ENCODE data around the gene MGAT3. TPM values are rescaled to one million over a fixed set of nuclear protein-coding genes. Genes with fewer than 3 reads are reported as not detected.

MGAT3 gene
- total RNA-seq, 1 donor from 2014 or later, result 43.6 TPM

DNA sequence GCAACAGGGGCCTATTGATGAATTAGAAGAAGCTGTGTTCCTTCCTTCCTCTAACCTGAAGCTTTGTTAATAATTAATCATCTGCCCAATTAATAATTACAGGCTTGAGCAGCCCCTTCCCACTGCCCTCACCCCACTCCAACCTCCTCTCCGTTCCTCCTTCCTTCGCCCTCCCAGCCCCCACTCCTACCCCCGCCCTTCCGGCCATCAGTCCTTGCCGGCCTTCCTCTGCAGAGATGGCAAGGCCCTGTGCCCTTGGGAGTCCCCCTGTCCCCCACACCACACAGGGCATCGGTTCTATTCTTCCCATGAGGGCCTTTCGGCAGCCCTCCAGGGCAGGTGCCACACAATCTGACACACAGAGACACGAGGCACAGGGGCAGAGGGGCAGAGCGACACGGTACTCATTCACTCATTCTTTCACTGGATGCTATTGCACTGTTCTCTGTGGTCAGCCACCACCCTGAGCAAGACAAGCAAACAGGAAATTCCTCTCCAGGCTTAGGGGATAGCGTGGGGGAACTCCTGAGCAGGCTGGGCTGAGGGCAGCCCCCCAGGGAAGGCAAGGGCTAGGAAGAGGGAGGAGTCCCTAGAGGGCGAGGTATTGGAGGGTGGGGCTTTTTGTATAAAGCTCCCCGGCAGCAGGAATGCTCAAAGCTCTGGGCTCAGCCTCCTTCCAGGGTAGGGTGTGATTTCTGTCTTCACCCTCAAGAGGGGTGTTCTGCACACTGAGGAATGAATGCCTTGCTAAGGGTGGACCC, 14.7 kb downstream of the MGAT3 start:
- TF ChIP-seq, protein P1, sequence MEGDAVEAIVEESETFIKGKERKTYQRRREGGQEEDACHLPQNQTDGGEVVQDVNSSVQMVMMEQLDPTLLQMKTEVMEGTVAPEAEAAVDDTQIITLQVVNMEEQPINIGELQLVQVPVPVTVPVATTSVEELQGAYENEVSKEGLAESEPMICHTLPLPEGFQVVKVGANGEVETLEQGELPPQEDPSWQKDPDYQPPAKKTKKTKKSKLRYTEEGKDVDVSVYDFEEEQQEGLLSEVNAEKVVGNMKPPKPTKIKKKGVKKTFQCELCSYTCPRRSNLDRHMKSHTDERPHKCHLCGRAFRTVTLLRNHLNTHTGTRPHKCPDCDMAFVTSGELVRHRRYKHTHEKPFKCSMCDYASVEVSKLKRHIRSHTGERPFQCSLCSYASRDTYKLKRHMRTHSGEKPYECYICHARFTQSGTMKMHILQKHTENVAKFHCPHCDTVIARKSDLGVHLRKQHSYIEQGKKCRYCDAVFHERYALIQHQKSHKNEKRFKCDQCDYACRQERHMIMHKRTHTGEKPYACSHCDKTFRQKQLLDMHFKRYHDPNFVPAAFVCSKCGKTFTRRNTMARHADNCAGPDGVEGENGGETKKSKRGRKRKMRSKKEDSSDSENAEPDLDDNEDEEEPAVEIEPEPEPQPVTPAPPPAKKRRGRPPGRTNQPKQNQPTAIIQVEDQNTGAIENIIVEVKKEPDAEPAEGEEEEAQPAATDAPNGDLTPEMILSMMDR (IDR thresholded peaks at IDR 0.05; ENCODE audit: unreplicated experiment), result no peak
- Mint-ChIP-seq H3K4me3 (no peak overlapping the region), H3K27ac (peak overlapping the region; percentile 95), H3K36me3 (no peaks in the 10 kb centered on the region), H3K27me3 (ENCODE audit: low read depth) (no peaks in the 10 kb centered on the region), H3K9me3 (no peaks in the 10 kb centered on the region), H3K4me1 (peaks cover 65% of the 10 kb centered on the region)
- no peak for DNase-seq (ENCODE audit: low spot score in 2 of 2, unreplicated experiment in 2 of 2)

DNA sequence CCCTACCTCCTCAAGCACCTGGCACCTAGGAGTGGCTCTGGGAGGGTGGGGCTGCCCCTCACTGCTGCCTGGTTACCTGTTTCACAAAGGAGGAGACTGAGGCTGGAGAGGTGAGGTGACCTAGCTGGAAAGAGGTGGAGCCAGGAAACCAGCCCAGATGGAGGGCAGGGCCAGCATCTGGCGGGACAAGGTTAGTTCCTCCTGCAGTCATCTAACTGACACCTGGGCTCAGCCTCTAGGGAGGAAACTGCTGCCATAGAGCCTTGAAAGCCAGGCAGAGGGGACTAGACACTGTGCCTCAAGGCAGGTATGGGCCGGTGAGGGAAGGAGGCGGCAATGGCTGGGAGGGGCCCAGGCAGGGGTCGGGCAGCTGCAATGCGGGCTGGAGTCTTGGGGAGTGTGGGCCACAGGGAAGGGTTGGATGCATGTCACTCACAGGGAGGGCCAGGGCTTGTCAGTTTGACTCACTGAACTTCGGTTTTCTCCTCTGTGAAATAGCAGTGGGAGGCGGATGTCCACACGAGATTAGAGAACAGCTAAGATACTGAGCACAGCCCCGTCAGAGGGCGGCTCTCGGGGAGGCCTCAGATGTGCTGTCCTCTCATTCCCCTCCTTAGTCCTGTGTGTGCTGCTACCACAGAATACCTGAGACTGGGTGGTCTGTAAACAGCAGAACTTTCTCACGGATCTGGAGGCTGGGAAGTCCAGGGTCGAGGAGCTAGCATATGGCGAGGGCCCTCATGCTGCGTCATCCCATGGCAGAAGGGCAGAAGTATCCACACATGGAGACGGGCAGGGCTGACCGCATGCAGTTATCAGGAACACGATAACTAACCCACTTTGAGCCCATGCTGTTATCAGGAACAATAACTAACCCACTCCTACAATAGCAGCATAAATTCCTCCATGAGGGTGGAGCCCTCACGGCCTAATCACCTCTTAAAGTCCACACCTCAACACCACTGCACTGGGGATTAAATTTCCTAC, 16.1 kb downstream of the MGAT3 start:
- Mint-ChIP-seq H3K4me3 (peak overlapping the region; percentile 28), H3K27ac (peak overlapping the region; percentile 95), H3K4me1 (peaks cover 65% of the 10 kb centered on the region), H3K9me3 (no peaks in the 10 kb centered on the region), H3K36me3 (no peaks in the 10 kb centered on the region), H3K27me3 (ENCODE audit: low read depth) (no peaks in the 10 kb centered on the region)
- TF ChIP-seq, protein P1 (IDR thresholded peaks at IDR 0.05; ENCODE audit: unreplicated experiment), result no peak
- no peak for DNase-seq (ENCODE audit: low spot score in 2 of 2, unreplicated experiment in 2 of 2)

DNA sequence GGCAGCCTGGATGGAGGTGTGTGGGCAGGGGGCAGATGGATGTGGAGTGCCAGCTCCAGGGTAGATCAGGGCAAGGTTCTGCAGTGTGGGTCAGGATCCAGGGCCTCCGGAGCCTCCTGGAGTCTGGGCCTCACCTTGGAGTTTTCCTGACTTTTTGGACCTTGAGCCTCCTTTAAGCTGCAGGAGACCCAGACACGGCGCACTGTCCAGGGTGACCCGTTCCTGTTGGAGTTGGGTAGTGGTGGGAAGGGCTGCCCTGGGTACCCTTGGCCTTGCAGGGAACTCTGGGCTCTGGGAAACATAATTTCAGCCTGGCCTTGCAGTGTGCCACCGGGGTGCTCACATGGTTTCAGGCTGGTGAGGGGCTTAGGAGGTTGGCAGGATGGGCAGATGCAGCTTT, 17.0 kb downstream of the MGAT3 start:
- no peak overlapping the region for H3K4me3 Mint-ChIP-seq
- no peaks in the 10 kb centered on the region for H3K27me3 Mint-ChIP-seq (ENCODE audit: low read depth)
- H3K27ac Mint-ChIP-seq, result no peak overlapping the region
- H3K9me3 Mint-ChIP-seq, result no peaks in the 10 kb centered on the region
- DNase-seq (ENCODE audit: low spot score in 2 of 2, unreplicated experiment in 2 of 2), result no peak
- TF ChIP-seq, protein P1 (IDR thresholded peaks at IDR 0.05; ENCODE audit: unreplicated experiment), result no peak
- H3K4me1 Mint-ChIP-seq, result peaks cover 59% of the 10 kb centered on the region
- H3K36me3 Mint-ChIP-seq, result no peaks in the 10 kb centered on the region

DNA sequence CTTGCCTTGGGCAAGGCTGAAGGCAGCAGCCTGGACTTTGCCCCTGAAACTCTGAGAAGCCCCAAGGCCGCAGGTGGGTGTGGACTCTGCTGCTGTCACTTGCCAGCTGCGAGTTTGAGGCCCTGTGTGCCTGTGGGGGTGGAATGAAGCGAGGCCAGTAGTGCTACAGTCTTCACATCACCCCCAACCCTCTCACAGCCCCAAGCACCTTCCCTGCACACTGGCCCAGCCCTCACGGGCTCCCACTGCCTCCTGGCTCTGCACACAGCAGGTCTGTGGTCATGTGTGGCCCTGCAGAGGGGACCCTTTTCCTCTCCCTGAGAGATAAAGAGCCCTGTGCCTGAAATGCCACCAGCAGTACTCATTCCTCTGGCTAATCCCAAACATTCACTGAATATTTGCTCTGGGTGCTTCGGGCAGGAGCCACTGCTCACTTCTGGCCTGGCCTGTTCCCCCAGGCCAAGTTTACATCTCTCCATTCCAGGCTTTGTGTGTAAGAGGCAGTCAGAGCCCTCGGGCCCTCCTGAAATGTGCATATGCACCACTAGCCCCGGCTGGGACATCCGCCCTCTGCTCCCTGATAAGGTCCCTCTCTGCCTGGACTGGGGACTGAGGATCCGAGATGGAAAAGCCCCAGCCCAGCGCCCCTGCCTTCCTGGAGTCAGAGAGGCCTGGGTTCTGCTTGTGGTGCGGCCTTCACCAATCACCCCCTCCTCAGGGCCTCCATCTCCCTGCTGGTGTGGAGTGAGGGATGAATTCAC, 17.7 kb downstream of the MGAT3 start:
- no peaks in the 10 kb centered on the region for H3K36me3 Mint-ChIP-seq
- H3K4me1 Mint-ChIP-seq, result peaks cover 59% of the 10 kb centered on the region
- no peaks in the 10 kb centered on the region for H3K9me3 Mint-ChIP-seq
- TF ChIP-seq, protein P1 (IDR thresholded peaks at IDR 0.05; ENCODE audit: unreplicated experiment), result no peak
- H3K4me3 Mint-ChIP-seq, result no peak overlapping the region
- H3K27me3 Mint-ChIP-seq (ENCODE audit: low read depth), result no peaks in the 10 kb centered on the region
- no peak for DNase-seq (ENCODE audit: low spot score in 2 of 2, unreplicated experiment in 2 of 2)
- H3K27ac Mint-ChIP-seq, result peak overlapping the region; percentile 21

DNA sequence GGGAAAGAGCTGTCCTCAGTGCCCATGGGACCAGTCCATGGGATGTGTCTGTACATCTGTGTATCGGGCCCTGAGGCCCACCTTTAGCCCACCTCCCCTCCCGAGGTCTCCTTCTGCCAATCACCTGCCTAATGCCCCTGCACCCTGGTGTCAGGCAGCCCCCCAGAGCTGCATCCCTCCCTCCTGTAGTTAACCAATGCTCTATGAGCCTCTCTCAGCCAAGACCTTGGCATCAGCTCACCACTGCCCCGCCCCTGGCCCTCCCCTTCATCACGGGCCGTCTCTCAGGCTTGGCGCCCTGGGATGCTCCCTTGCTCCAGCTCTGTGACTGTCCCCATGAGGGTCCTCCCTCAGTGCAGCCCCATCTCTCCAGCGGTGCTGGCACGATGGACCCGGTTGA, 18.5 kb downstream of the MGAT3 start:
- Mint-ChIP-seq H3K4me3 (no peak overlapping the region), H3K36me3 (no peaks in the 10 kb centered on the region), H3K4me1 (peaks cover 54% of the 10 kb centered on the region), H3K27ac (no peak overlapping the region), H3K9me3 (no peaks in the 10 kb centered on the region), H3K27me3 (ENCODE audit: low read depth) (no peaks in the 10 kb centered on the region)
- DNase-seq (ENCODE audit: low spot score in 2 of 2, unreplicated experiment in 2 of 2), result no peak
- TF ChIP-seq, protein P1 (IDR thresholded peaks at IDR 0.05; ENCODE audit: unreplicated experiment), result no peak
